Endothelial cell of umbilical vein (primary cell): ENCODE data around the gene C19orf44. TPM values are rescaled to one million over a fixed set of nuclear protein-coding genes. Genes with fewer than 3 reads are reported as not detected.

Source experiments
- BruUV-seq: library from RNA; stranded (reverse); fragments of 400-500 nt; replicated peaks from 2 replicates; lab custom pipeline; 2021; lab: Mats Ljungman, UMichigan
- CTCF ChIA-PET: fragments of 300-600, 350-600 bp; sonication (Branson Sonifier 250); formaldehyde crosslinking; loops from one replicate; lab custom pipeline; 2021; ENCODE audit warnings: antibody characterized with exemption, inconsistent platforms; lab: Charles Lee
- POLR2A ChIA-PET: fragments of 300-600, 350-600 bp; sonication (Branson Sonifier 250); formaldehyde crosslinking; loops from one replicate; lab custom pipeline; 2021; ENCODE audit warnings: antibody characterized with exemption, inconsistent platforms; lab: Charles Lee
- DNase-seq: peaks from one replicate; pipeline ENCODE4 v3.0.0-alpha.2; 2011; ENCODE audit warnings: low read depth, low spot score
- FAIRE-seq: peaks from 2 replicates; lab custom pipeline; 2011; peaks lifted over from hg19 to GRCh38; lab: Jason Lieb, UNC
- H2AFZ ChIP-seq: 2 replicates; pipeline ENCODE4 v1.6.0; 2012; ENCODE audit warnings: low read depth, low read length, control low read depth, inconsistent platforms
- H3K27ac ChIP-seq: 2 replicates; pipeline ENCODE4 v1.5.1; 2011; ENCODE audit warnings: low read depth, mild to moderate bottlenecking, control low read depth, low read length, moderate library complexity; ENCODE audit not compliant: insufficient read depth
- H3K27me3 ChIP-seq, 2 experiments: 2 replicates each; pipeline versions ENCODE4 v1.6.0 to v1.6.1; 2011; ENCODE audit warnings: low read length in 2 of 2, mixed read lengths in 1 of 2; ENCODE audit not compliant: control insufficient read depth in 2 of 2, insufficient read depth in 2 of 2
- H3K36me3 ChIP-seq, 2 experiments: 2 replicates in 1 of 2; 3 replicates in 1 of 2; pipeline ENCODE4 v1.5.1; 2011; ENCODE audit warnings: low read length in 2 of 2, mild to moderate bottlenecking in 1 of 2, moderate library complexity in 1 of 2; ENCODE audit not compliant: control insufficient read depth in 2 of 2, insufficient read depth in 2 of 2; ENCODE audit errors: extremely low read depth in 1 of 2
- H3K4me1 ChIP-seq: 3 replicates; pipeline ENCODE4 v1.5.1; 2011; ENCODE audit warnings: mild to moderate bottlenecking, low read length; ENCODE audit not compliant: control insufficient read depth, insufficient read depth; ENCODE audit errors: extremely low read depth
- H3K4me2 ChIP-seq: 2 replicates; pipeline ENCODE4 v1.6.1; 2011; ENCODE audit warnings: low read length, control low read depth, mixed read lengths; ENCODE audit not compliant: insufficient read depth
- H3K4me3 ChIP-seq, 3 experiments: fragments of 200-600 bp in 1 of 3; sonication (generic), shearing (Covaris generic) in 1 of 3; replicated peaks in 1 of 3; 2 replicates each; pipeline ENCODE4 v1.5.1; 2011 to 2016; ENCODE audit warnings: control low read depth in 3 of 3, low read length in 3 of 3, mild to moderate bottlenecking in 2 of 3, inconsistent platforms in 1 of 3, low read depth in 1 of 3, moderate library complexity in 1 of 3; ENCODE audit not compliant: insufficient read depth in 1 of 3
- H3K79me2 ChIP-seq: 2 replicates; pipeline ENCODE4 v1.6.0; 2012; ENCODE audit warnings: low read length, inconsistent platforms; ENCODE audit not compliant: control insufficient read depth, insufficient read depth
- H3K9ac ChIP-seq: replicated peaks from 2 replicates; pipeline ENCODE3; 2011; ENCODE audit warnings: low read length, control low read depth; ENCODE audit not compliant: insufficient read depth; ENCODE audit errors: extremely low read depth
- H3K9me1 ChIP-seq: replicated peaks from 3 replicates; pipeline ENCODE4 v1.6.0; 2011; ENCODE audit warnings: mild to moderate bottlenecking, low read length; ENCODE audit not compliant: control insufficient read depth, insufficient read depth; ENCODE audit errors: extremely low read depth
- H3K9me3 ChIP-seq: replicated peaks from 2 replicates; pipeline ENCODE4 v1.5.1; 2012; ENCODE audit warnings: low read length, inconsistent platforms; ENCODE audit not compliant: control insufficient read depth, insufficient read depth
- H4K20me1 ChIP-seq: replicated peaks from 2 replicates; pipeline ENCODE3; 2011; ENCODE audit warnings: mild to moderate bottlenecking, low read length; ENCODE audit not compliant: control insufficient read depth, insufficient read depth; ENCODE audit errors: extremely low read depth
- EZH2 ChIP-seq: IDR thresholded peaks from 2 replicates; pipeline ENCODE4 v1.6.1; 2012; ENCODE audit warnings: borderline replicate concordance, low read depth, mild to moderate bottlenecking, moderate library complexity, low read length, inconsistent platforms; ENCODE audit not compliant: severe bottlenecking
- FOS ChIP-seq: IDR thresholded peaks from 2 replicates; pipeline ENCODE4 v1.6.1; 2011; ENCODE audit warnings: mild to moderate bottlenecking, low read length, moderate library complexity, borderline replicate concordance; ENCODE audit not compliant: insufficient read depth
- GATA2 ChIP-seq: IDR thresholded peaks from 2 replicates; pipeline ENCODE4 v1.7.0; 2011; ENCODE audit warnings: low read depth, mild to moderate bottlenecking, moderate library complexity, mixed read lengths, low read length; ENCODE audit not compliant: insufficient read length, insufficient read depth
- JUN ChIP-seq: IDR thresholded peaks from 2 replicates; pipeline ENCODE4 v1.6.1; 2011; ENCODE audit warnings: borderline replicate concordance, low read depth; ENCODE audit not compliant: insufficient read length, insufficient read depth
- MYC ChIP-seq: IDR thresholded peaks from one replicate; pipeline ENCODE4 v1.6.1; 2011; ENCODE audit warnings: mild to moderate bottlenecking, low read depth, low read length
- POLR2A ChIP-seq: IDR thresholded peaks from 2 replicates; pipeline ENCODE4 v1.6.1; 2012; ENCODE audit warnings: low read depth, mild to moderate bottlenecking, control low read depth, low read length
- POLR2AphosphoS5 ChIP-seq: IDR thresholded peaks from 2 replicates; pipeline ENCODE4 v1.6.1; 2012; ENCODE audit warnings: low read depth, mild to moderate bottlenecking, control low read depth, low read length, moderate library complexity; ENCODE audit not compliant: insufficient read depth
- dilution Hi-C: fragments of 300-500 bp; cut with MboI; formaldehyde crosslinking; loops from one replicate; pipeline ENCODE4 v1.15.0; 2019; ENCODE audit warnings: low sequenced_read_pairs; ENCODE audit not compliant: extremely low pct_ligation_motif_present
- intact Hi-C: fragments of 100-400 bp; cut with micrococcal nuclease; formaldehyde crosslinking; loops from one replicate; pipeline ENCODE4 v1.10.0; 2022
- polyA plus RNA-seq, 4 experiments: library from polyadenylated mRNA; depleted of rRNA in 3 of 4; stranded (reverse) in 3 of 4; unstranded in 1 of 4; fragments of >200 nt; gene quantifications; 2 replicates each; pipeline versions ENCODE4 v1.2.1 to v1.2.3, GENCODE V29; 2011 to 2012; ENCODE audit warnings: missing spikeins in 1 of 4
- total RNA-seq: library from RNA; stranded (reverse); gene quantifications from 2 replicates; pipeline ENCODE4 v1.2.3, GENCODE V29; 2021
- TF ChIP-seq, protein P1 (sequence below), 2 donors: IDR thresholded peaks; 1 replicate in 1 of 2; 2 replicates in 1 of 2; pipeline ENCODE4 v1.5.1; 2011; ENCODE audit warnings: low read length in 2 of 2, mild to moderate bottlenecking in 2 of 2, moderate library complexity in 2 of 2, control low read depth in 1 of 2, inconsistent platforms in 1 of 2, low read depth in 1 of 2; ENCODE audit not compliant: insufficient read depth in 1 of 2; ENCODE audit errors: extremely low read depth in 1 of 2
- TF ChIP-seq, protein P2 (sequence below): IDR thresholded peaks from 2 replicates; pipeline ENCODE4 v1.6.1; 2011; ENCODE audit not compliant: insufficient read depth, insufficient read length

The C19orf44 gene
- total and polyA plus RNA-seq, 2 donors (not counting 3 experiments of a cell fraction or from before 2014, with no cell fraction given): 3.5 to 4.3 TPM

DNA sequence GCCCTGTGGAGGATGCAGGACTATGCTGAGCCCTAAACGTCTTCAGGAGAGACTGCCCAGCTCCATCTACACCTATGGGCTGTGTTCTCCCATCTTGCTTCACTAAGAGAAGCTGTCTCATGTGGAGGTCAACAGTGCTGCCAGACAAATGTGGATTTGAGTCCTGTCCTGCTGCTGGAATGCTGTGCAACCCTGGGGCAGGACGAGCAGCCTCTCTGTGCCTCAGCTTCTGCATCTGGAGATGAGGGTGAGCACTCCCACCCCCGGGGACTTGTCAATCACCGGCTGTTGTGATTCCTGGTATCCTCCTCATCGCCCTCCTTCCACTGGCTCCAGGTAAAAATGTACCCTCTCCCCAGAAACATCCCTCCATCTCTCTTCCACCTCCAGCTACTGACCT lies 40.7 kb upstream of the C19orf44 start:
- Histone ChIP-seq H3K27me3 (no peaks in the 10 kb centered on the region), H3K4me2 (no peak overlapping the region), H3K4me1 (peaks cover 19% of the 10 kb centered on the region), H3K79me2 (peaks cover 46% of the 10 kb centered on the region), H3K9me3 (no peaks in the 10 kb centered on the region), H3K4me3 (no peak overlapping the region), H3K9me1 (no peaks in the 10 kb centered on the region), H4K20me1 (no peaks in the 10 kb centered on the region), H3K36me3 (no peaks in the 10 kb centered on the region), H2AFZ (no peak overlapping the region), H3K9ac (no peak overlapping the region), H3K27ac (no peak overlapping the region)
- TF ChIP-seq, protein P1, sequence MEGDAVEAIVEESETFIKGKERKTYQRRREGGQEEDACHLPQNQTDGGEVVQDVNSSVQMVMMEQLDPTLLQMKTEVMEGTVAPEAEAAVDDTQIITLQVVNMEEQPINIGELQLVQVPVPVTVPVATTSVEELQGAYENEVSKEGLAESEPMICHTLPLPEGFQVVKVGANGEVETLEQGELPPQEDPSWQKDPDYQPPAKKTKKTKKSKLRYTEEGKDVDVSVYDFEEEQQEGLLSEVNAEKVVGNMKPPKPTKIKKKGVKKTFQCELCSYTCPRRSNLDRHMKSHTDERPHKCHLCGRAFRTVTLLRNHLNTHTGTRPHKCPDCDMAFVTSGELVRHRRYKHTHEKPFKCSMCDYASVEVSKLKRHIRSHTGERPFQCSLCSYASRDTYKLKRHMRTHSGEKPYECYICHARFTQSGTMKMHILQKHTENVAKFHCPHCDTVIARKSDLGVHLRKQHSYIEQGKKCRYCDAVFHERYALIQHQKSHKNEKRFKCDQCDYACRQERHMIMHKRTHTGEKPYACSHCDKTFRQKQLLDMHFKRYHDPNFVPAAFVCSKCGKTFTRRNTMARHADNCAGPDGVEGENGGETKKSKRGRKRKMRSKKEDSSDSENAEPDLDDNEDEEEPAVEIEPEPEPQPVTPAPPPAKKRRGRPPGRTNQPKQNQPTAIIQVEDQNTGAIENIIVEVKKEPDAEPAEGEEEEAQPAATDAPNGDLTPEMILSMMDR (IDR thresholded peaks at IDR 0.05; ENCODE audit: extremely low read depth in 1 of 2, insufficient read depth in 1 of 2, low read depth in 1 of 2, low read length in 2 of 2): no peak
- TF ChIP-seq FOS (no peak), MYC (no peak), POLR2AphosphoS5 (no peak), POLR2A (no peak), EZH2 (no peak), GATA2 (no peak), JUN (no peak)
- TF ChIP-seq, protein P2, sequence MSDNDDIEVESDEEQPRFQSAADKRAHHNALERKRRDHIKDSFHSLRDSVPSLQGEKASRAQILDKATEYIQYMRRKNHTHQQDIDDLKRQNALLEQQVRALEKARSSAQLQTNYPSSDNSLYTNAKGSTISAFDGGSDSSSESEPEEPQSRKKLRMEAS: no peak
- ChIA-PET POLR2A (no interaction called here), CTCF (no interaction called here)
- BruUV-seq: no TSS peak
- FAIRE-seq (no peak), DNase-seq (no peak)
- dilution Hi-C loops (no loop called here), intact Hi-C loops (no loop called here)
